GM18526 (cell line): ENCODE data around the gene PCBD2.

ENCODE experiments used
- POLR2A ChIP-seq: IDR thresholded peaks from 3 replicates; pipeline ENCODE4 v1.6.1; 2011; ENCODE audit not compliant: insufficient read length; ENCODE audit errors: extremely low read depth

Gene PCBD2

GRCh38 chr5:135007749-135008363 is 102.9 kb downstream of the PCBD2 start:
- TF ChIP-seq POLR2A, result no peak

GRCh38 chr5:135008556-135008955 is 103.6 kb downstream of the PCBD2 start:
- no peak for TF ChIP-seq POLR2A

GRCh38 chr5:135008981-135009735 is 104.2 kb downstream of the PCBD2 start:
- TF ChIP-seq POLR2A, result no peak

GRCh38 chr5:135009736-135010501 is 105.0 kb downstream of the PCBD2 start:
- no peak for TF ChIP-seq POLR2A

- TF ChIP-seq POLR2A, result no peak
Measured at GRCh38 chr5:135010502-135011354, 105.8 kb downstream of the PCBD2 start.

- TF ChIP-seq POLR2A, result no peak
Measured at GRCh38 chr5:135011355-135012032, 106.6 kb downstream of the PCBD2 start.

GRCh38 chr5:135012033-135012588 is 107.2 kb downstream of the PCBD2 start:
- TF ChIP-seq POLR2A, result no peak
